HuH-7 (cell line): ENCODE data around the gene POLR2L.

ENCODE experiments used
- DNase-seq: peaks from one replicate; pipeline ENCODE4 v3.0.0; 2011; ENCODE audit warnings: low spot score

The POLR2L gene

DNA sequence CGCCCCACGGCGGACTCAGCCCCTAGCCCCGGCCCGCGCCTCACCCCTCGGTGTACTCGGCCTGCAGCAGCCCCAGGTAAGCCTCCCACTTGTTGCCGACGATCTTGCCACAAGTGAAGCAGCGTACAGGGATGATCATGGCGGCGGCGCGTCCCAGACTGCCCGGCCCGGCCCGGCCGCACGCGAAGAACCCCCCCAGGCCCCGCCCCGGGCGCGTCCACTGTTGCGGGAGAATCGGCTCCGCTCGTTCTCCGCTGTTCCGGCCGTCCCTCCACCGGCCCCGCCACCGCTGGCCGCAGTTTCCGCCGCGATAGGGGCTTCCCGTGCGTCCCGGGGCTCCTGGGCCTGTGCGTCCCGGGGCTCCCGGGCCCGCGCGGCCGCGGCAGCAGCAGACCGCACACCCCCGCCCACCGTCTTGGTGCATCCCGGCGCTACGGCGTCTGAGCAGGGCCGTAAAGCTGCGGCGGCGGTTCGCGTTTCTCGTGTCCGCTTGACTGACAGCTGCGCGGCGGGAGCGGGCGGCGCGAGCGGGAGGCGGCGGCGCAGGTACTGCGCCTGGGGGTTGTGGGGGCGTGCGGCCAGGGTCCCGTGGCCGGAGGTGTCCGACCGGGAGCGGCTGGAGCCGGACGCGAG, at the start of gene POLR2L, which contains the start of gene TSPAN4:
Gene POLR2L (minus strand): TSS at position 160 of the 633 bp plus-strand sequence. CDS start 21 bp downstream, at position 139.
Gene TSPAN4 (plus strand): TSS at position 483 of the 633 bp plus-strand sequence. CDS start 7,453 bp downstream, outside the sequence.
- peak; percentile 78 for DNase-seq

- no peak for DNase-seq
Observed at GRCh38 chr11:890794-891540, 48.6 kb upstream of the POLR2L start.

- no peak for DNase-seq
Observed at GRCh38 chr11:889687-890475, 47.6 kb upstream of the POLR2L start.

- DNase-seq: no peak
Observed at GRCh38 chr11:889257-889656, 46.9 kb upstream of the POLR2L start.

DNA sequence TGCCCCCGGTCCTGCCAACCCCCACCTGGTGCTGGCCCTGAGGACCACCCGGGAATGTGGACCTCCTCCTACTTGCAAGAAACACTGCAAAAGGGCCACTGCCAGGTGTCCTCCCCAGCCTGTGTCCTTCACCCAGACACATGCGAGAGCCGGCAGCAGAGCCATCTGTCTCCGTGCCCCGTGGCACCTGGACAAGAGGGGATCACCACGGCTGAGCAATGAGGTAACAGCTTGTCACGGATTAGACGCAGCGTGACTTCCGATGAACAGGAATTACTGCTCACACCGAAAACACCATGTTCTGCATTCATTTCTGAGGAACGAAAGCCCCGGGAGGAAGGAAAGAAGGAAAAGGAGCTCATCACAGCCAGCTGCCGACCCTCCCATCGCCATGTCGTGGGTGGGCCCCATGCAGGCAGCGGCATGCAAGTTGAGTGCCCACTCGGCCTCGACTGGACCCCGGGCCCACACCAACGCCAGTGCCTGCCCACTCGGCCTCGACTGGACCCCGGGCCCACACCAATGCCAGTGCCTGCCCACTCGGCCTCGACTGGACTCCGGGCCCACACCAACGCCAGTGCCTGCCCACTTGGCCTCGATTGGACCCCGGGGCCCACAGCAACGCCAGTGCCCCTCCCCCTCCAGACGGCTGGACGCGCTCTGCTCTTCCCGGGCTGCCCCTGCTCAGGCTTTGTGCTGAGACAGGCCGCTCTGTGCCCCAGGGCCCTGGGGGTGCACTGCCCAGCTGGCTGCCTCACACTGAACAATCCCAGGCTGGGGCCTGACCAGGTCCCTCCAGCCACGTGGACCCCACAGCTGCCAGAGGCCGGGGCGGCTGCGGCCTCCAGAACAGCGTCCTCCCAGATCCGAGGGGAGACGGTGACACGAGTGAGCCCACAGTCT, 46.2 kb upstream of the POLR2L start:
- DNase-seq: no peak

DNA sequence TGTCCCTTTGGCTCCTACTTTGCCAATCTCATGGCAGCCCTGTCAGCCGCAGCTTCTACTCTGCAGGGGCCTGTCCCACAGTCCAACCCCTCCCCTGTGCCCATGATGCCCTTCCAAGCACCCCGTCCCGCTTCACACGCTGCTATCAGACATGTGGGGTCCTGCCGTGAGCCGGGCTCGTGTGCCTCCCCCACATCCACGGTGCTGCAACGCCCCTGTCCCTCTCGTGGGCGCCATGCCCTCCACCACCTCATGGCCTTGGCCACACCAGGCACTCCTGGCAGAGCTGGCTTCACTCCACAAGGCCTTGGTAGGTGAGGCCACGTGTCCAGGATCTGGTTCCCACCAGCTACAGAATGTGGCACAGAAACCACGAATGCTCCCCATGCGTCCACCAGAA, 45.3 kb upstream of the POLR2L start:
- no peak for DNase-seq

- DNase-seq: no peak
Observed at GRCh38 chr11:886568-886967, 44.2 kb upstream of the POLR2L start.

DNA sequence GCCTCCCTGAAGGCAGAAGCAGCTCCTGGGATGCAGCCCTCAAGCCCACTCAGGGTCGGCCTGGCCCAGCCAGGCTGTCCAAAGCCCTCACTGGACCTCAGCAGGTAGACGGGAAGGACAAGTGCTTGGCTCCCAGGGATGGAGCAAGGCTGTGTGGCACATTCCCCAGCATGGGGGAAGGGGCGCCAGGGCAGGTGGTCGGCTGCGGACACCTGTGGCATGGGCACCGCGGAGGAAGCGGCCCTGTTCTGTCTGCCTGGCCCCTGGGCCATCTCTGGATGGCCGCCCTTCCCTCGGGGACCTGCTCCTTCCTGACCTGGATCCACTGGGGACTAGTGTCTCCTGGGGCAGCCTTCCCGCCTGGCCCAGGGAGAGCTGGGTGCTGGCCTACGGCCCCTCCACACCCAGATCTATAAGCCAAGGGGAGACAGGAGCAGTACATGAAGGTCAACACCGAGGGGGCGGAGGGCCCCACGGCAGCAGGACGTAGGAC, 42.3 kb upstream of the POLR2L start:
- DNase-seq: no peak

DNA sequence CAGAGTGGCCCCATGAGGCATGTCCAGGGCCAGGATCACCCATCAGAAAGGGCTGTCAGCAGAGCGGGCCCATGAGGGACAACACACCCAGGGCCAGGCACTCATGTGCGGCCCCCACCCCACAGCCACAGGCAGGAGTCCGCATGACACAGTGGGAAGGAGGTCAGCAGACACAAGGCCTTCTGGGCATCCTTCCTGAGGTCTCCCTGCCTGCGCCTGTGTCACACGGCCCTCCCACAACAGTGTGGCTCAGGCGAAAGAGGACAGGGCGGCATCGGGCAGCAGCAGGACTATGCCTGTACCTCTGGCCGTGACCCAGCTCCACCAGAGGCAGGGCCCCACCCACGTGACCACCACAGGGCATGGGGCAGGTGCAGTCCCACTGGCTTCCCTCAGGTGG, 41.2 kb upstream of the POLR2L start:
- no peak for DNase-seq

DNA sequence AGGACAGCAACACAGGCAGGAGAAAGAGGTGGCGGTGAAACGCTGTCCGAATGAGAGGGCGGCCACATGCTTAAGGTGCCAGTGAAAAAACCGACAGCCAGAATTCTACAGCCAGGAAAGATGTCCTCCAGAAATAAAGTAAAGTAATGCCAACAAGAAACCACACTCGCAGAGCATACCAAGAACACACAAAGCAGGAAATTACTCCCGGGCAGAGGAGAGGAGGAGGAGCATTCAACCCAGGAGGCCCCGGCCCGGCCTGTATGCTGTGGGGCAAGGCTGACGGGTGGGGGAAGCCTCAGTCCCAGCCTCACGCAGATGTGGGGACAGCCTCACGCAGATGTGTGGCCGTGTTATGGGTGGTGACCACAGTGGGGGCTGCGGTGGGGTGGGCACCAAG, 40.3 kb upstream of the POLR2L start:
- no peak for DNase-seq

- no peak for DNase-seq
Observed at GRCh38 chr11:880447-880846, 38.1 kb upstream of the POLR2L start.

DNA sequence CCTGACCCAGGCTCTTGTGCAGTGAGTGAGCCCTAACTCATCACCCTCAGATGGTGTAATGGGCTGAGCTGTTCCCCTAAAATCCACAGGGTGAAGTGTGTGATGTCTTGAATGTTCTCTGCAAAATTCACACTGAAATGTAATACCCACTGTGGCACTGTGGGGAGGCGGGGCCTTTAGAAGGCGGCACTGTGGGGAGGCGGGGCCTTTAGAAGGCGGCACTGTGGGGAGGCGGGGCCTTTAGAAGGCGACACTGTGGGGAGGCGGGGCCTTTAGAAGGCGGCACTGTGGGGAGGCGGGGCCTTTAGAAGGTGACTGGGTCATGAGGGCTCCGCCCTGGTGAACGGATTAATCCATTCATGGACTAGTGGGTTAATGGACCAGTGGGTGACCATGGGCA, 35.2 kb upstream of the POLR2L start:
- DNase-seq: no peak

DNA sequence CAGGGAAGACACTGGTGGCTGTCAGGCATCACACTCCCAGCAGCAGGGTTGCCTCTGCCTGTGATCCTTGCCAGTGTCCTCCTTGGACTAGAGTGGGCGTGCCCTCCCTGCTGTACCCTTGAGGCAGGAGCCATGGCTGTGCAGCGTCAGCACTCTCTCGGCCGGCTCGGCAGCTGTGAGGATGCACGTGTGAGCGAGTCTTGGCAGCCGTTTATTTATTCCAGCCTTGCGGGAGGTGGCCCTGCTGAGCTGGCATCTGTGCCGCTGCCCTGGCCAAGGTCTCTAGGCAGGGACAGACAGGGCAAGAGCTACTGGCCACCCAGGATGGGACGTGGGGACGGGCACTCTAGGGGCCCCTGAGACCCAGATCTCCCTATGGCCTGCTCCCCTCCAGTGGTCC, 34.2 kb upstream of the POLR2L start:
- no peak for DNase-seq

GRCh38 chr11:875769-876301, 33.5 kb upstream of the POLR2L start:
- no peak for DNase-seq

DNA sequence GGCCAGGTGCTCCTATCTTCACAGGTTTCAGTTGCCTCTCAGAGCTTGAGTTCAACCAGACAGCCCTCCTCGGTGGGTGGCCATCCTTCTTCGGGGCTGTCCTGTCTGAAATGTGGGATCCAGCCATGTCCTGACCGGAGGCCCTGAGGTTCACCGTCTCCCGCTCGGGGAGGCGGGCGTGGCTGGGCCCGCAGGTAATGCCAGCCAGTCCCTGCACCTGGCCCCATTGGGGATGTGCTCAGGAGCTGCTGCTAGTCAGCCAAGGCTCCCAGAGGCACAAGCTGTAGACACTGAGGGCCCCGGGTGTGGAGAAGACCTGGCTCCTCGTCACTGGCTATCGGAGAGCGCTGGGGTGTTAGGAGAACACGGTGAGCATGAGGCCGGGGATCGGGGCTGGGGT, 32.9 kb upstream of the POLR2L start:
- no peak for DNase-seq

- DNase-seq: no peak
Observed at GRCh38 chr11:873706-874105, 31.4 kb upstream of the POLR2L start.

DNA sequence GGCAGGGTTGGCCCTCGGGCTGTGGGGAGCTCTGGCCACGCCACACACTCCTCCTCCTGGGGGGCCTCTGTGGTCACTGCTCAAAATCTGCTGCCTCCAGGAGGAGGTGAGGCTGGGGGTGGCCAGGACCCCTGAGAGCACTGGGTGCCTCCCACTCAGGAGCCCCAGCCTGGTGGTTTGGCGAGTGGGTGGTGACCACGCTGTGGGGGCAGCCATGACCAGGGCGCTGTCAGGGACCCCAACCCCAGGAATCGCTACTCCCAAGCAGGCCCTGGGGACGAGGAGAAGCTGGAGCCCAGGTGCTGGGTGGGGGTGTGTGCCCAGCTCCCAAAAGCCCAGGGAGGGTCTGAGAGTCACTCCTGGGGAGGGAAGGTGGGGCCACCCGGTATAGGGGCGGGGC, 30.5 kb upstream of the POLR2L start:
- no peak for DNase-seq

DNA sequence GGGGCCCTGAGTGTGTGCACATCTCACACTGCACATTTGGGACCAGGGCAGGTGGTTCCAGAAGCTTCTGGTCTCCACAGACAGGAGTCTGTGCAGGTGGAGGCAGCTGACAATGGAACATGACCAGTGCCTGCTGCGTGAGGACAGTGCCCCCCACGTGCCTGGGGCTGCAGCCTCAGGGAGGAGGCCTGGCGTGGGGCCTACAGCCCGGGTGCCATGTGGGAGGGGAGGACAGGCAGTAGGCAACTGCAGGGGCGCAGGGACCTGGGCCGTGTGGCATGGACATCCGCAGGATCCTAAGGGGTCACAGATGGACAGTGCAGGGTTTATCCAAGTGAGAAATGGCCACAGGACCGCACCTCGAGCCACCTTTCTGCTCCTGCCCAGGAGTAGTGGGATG, 29.1 kb upstream of the POLR2L start:
- DNase-seq: no peak

- DNase-seq: no peak
Observed at GRCh38 chr11:870418-870817, 28.1 kb upstream of the POLR2L start.

DNA sequence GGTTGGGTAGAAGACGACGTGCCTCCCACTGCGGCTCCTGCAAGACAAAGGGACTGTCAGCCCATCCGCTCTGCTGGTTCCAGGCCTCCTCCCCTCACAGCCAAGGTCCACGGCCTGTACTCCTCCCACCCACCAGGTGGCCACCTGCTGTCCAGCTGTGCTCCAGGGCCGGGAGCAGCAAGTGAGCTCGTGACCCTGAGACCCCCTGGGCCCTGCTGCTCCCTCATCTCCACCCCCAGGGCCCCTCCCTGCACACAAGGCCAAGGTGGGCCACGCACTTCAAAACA, 27.7 kb upstream of the POLR2L start:
- DNase-seq: peak; percentile 61

DNA sequence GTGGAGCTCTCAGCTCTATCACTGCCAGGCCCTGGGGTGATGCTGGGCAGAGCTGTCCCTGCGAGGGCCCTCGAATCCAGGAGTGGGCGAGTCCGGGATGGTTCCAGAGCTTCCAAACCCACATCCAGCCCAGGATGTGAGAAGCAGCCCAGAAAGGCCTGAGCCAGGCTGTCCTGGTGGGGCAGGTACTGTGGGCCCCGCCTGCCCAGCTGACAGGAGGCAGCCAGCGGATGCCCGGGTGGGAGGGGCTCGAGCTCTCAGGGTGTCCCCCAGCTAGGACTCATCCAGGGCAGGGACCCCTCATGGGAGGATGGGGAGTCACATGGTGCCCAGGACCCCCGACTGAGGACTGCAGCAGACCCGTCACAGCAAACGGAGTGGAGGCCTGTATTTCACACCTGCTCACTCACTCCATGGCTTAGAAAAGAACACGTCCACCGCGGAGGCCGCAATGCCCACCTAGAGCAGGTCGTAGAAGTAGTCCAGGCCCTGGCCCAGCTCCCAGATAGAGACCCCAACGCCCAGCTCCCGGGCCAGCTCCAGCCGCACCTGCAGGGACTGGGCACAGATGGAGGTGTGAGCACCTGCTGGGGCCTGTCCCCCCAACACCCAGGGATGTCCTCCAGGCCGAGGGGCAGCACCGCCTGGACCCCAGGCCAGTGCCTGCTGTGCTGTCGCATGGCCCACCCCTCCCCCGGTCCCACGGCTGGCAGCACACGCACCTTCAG, 27.2 kb upstream of the POLR2L start:
- DNase-seq: no peak
